ENCODE data around the gene COX7C.
A peak's percentile ranks its signal among the peaks of the same experiment; 100 is the strongest.

Gene COX7C

GRCh38 chr5:86644843-86645242 lies 27.1 kb downstream of the COX7C start:
- H4K91ac ChIP-seq (ENCODE audit: low read depth, low read length, poor library complexity), result no peak overlapping the region
- no CpG with 5 or more reads among the region's 3 CpGs for WGBS, 2 donors (ENCODE audit: extremely low coverage in 2 of 2, insufficient read length in 2 of 2, insufficient replicate concordance in 1 of 2)
- H3K4me2 ChIP-seq (ENCODE audit: insufficient read depth, low read length, poor library complexity, severe bottlenecking), result no peak overlapping the region
- H3K27me3 ChIP-seq (ENCODE audit: control insufficient read depth in 3 of 3, insufficient read depth in 3 of 3, low read depth in 1 of 3, low read length in 3 of 3), result no peaks in the 10 kb centered on the region
- no peak overlapping the region for H3K4me3 ChIP-seq (ENCODE audit: low read length in 2 of 2)
- H3K4ac ChIP-seq (ENCODE audit: low read length), result no peak overlapping the region
- no peaks in the 10 kb centered on the region for H3K36me3 ChIP-seq (replicated peaks in 1 of 2; ENCODE audit: control insufficient read depth in 2 of 2, insufficient read depth in 2 of 2, low read length in 2 of 2)
- H4K8ac ChIP-seq (ENCODE audit: low read depth, low read length), result no peak overlapping the region
- no peak overlapping the region for H2BK5ac ChIP-seq (ENCODE audit: low read length)
- no peak overlapping the region for H3K9ac ChIP-seq (ENCODE audit: low read depth, low read length, poor library complexity)
- no peak for DNase-seq (ENCODE audit: low spot score)
- no peak overlapping the region for H3K14ac ChIP-seq (ENCODE audit: low read length)
- peak overlapping the region; percentile 80 for H2AFZ ChIP-seq (ENCODE audit: low read length)
- no peaks in the 10 kb centered on the region for H3K79me1 ChIP-seq (ENCODE audit: low read depth, low read length)
- no peaks in the 10 kb centered on the region for H3K9me3 ChIP-seq (replicated peaks in 1 of 2; ENCODE audit: control insufficient read depth in 2 of 2, insufficient read depth in 1 of 2, low read depth in 1 of 2, low read length in 2 of 2)
- H3K27ac ChIP-seq (replicated peaks; ENCODE audit: low read length), result no peak overlapping the region
- no peak overlapping the region for H2BK120ac ChIP-seq (ENCODE audit: low read depth, low read length)
- H3K18ac ChIP-seq (ENCODE audit: low read length), result peak overlapping the region; percentile 3
- H2AK5ac ChIP-seq (ENCODE audit: low read depth, low read length), result peak overlapping the region; percentile 56
- peak overlapping the region; percentile 38 for H2BK15ac ChIP-seq (ENCODE audit: low read length)
- H2BK12ac ChIP-seq (ENCODE audit: low read length), result no peak overlapping the region
- peaks cover 2 to 8% of the 10 kb centered on the region in 2 donors for H3K4me1 ChIP-seq (ENCODE audit: control insufficient read depth in 2 of 2, insufficient read depth in 1 of 2, low read depth in 1 of 2, low read length in 2 of 2)
- H3K23ac ChIP-seq (ENCODE audit: low read depth, low read length, poor library complexity), result no peak overlapping the region

GRCh38 chr5:86645885-86646284 lies 28.1 kb downstream of the COX7C start:
- H4K91ac ChIP-seq (ENCODE audit: low read depth, low read length, poor library complexity), result no peak overlapping the region
- no peak overlapping the region for H3K4me3 ChIP-seq (ENCODE audit: low read length in 2 of 2)
- H3K14ac ChIP-seq (ENCODE audit: low read length), result no peak overlapping the region
- H3K4ac ChIP-seq (ENCODE audit: low read length), result no peak overlapping the region
- H2BK5ac ChIP-seq (ENCODE audit: low read length), result no peak overlapping the region
- no peak overlapping the region for H4K8ac ChIP-seq (ENCODE audit: low read depth, low read length)
- no peak overlapping the region for H2BK120ac ChIP-seq (ENCODE audit: low read depth, low read length)
- H2BK12ac ChIP-seq (ENCODE audit: low read length), result no peak overlapping the region
- H3K18ac ChIP-seq (ENCODE audit: low read length), result no peak overlapping the region
- H2AFZ ChIP-seq (ENCODE audit: low read length), result no peak overlapping the region
- no peaks in the 10 kb centered on the region for H3K36me3 ChIP-seq (replicated peaks in 1 of 2; ENCODE audit: control insufficient read depth in 2 of 2, insufficient read depth in 2 of 2, low read length in 2 of 2)
- H2BK15ac ChIP-seq (ENCODE audit: low read length), result no peak overlapping the region
- no peak for DNase-seq (ENCODE audit: low spot score)
- H2AK5ac ChIP-seq (ENCODE audit: low read depth, low read length), result no peak overlapping the region
- H3K27ac ChIP-seq (replicated peaks; ENCODE audit: low read length), result no peak overlapping the region
- H3K4me1 ChIP-seq (ENCODE audit: control insufficient read depth in 2 of 2, insufficient read depth in 1 of 2, low read depth in 1 of 2, low read length in 2 of 2), result peaks cover 2 to 8% of the 10 kb centered on the region in 2 donors
- H3K4me2 ChIP-seq (ENCODE audit: insufficient read depth, low read length, poor library complexity, severe bottlenecking), result no peak overlapping the region
- no peak overlapping the region for H3K9ac ChIP-seq (ENCODE audit: low read depth, low read length, poor library complexity)
- H3K9me3 ChIP-seq (replicated peaks in 1 of 2; ENCODE audit: control insufficient read depth in 2 of 2, insufficient read depth in 1 of 2, low read depth in 1 of 2, low read length in 2 of 2), result no peaks in the 10 kb centered on the region
- no peaks in the 10 kb centered on the region for H3K27me3 ChIP-seq (ENCODE audit: control insufficient read depth in 3 of 3, insufficient read depth in 3 of 3, low read depth in 1 of 3, low read length in 3 of 3)
- H3K79me1 ChIP-seq (ENCODE audit: low read depth, low read length), result no peaks in the 10 kb centered on the region
- H3K23ac ChIP-seq (ENCODE audit: low read depth, low read length, poor library complexity), result no peak overlapping the region

GRCh38 chr5:86646671-86647070 lies 28.9 kb downstream of the COX7C start:
- no peak overlapping the region for H3K4me3 ChIP-seq (ENCODE audit: low read length in 2 of 2)
- H2BK15ac ChIP-seq (ENCODE audit: low read length), result no peak overlapping the region
- H3K27ac ChIP-seq (replicated peaks; ENCODE audit: low read length), result no peak overlapping the region
- no peak overlapping the region for H2AFZ ChIP-seq (ENCODE audit: low read length)
- no peak overlapping the region for H2BK12ac ChIP-seq (ENCODE audit: low read length)
- H4K8ac ChIP-seq (ENCODE audit: low read depth, low read length), result no peak overlapping the region
- no peak overlapping the region for H2BK5ac ChIP-seq (ENCODE audit: low read length)
- no CpG with 5 or more reads among the region's 1 CpG for WGBS, 2 donors (ENCODE audit: extremely low coverage in 2 of 2, insufficient read length in 2 of 2, insufficient replicate concordance in 1 of 2)
- peaks cover 2 to 8% of the 10 kb centered on the region in 2 donors for H3K4me1 ChIP-seq (ENCODE audit: control insufficient read depth in 2 of 2, insufficient read depth in 1 of 2, low read depth in 1 of 2, low read length in 2 of 2)
- no peak overlapping the region for H2AK5ac ChIP-seq (ENCODE audit: low read depth, low read length)
- no peaks in the 10 kb centered on the region for H3K79me1 ChIP-seq (ENCODE audit: low read depth, low read length)
- no peak overlapping the region for H3K14ac ChIP-seq (ENCODE audit: low read length)
- DNase-seq (ENCODE audit: low spot score), result no peak
- no peaks in the 10 kb centered on the region for H3K36me3 ChIP-seq (replicated peaks in 1 of 2; ENCODE audit: control insufficient read depth in 2 of 2, insufficient read depth in 2 of 2, low read length in 2 of 2)
- no peaks in the 10 kb centered on the region for H3K9me3 ChIP-seq (replicated peaks in 1 of 2; ENCODE audit: control insufficient read depth in 2 of 2, insufficient read depth in 1 of 2, low read depth in 1 of 2, low read length in 2 of 2)
- H3K23ac ChIP-seq (ENCODE audit: low read depth, low read length, poor library complexity), result no peak overlapping the region
- H3K9ac ChIP-seq (ENCODE audit: low read depth, low read length, poor library complexity), result no peak overlapping the region
- H3K27me3 ChIP-seq (ENCODE audit: control insufficient read depth in 3 of 3, insufficient read depth in 3 of 3, low read depth in 1 of 3, low read length in 3 of 3), result no peaks in the 10 kb centered on the region
- no peak overlapping the region for H3K4me2 ChIP-seq (ENCODE audit: insufficient read depth, low read length, poor library complexity, severe bottlenecking)
- no peak overlapping the region for H2BK120ac ChIP-seq (ENCODE audit: low read depth, low read length)
- no peak overlapping the region for H3K4ac ChIP-seq (ENCODE audit: low read length)
- H4K91ac ChIP-seq (ENCODE audit: low read depth, low read length, poor library complexity), result no peak overlapping the region
- no peak overlapping the region for H3K18ac ChIP-seq (ENCODE audit: low read length)

- no peaks in the 10 kb centered on the region for H3K79me1 ChIP-seq (ENCODE audit: low read depth, low read length)
- H3K36me3 ChIP-seq (replicated peaks in 1 of 2; ENCODE audit: control insufficient read depth in 2 of 2, insufficient read depth in 2 of 2, low read length in 2 of 2), result no peaks in the 10 kb centered on the region
- H3K4me1 ChIP-seq (ENCODE audit: control insufficient read depth in 2 of 2, insufficient read depth in 1 of 2, low read depth in 1 of 2, low read length in 2 of 2), result no peaks in the 10 kb centered on the region
- no peak overlapping the region for H3K9ac ChIP-seq (ENCODE audit: low read depth, low read length, poor library complexity)
- no peak overlapping the region for H2BK12ac ChIP-seq (ENCODE audit: low read length)
- no peak overlapping the region for H2BK5ac ChIP-seq (ENCODE audit: low read length)
- H4K91ac ChIP-seq (ENCODE audit: low read depth, low read length, poor library complexity), result no peak overlapping the region
- H3K4me3 ChIP-seq (ENCODE audit: low read length in 2 of 2), result no peak overlapping the region
- H3K4ac ChIP-seq (ENCODE audit: low read length), result no peak overlapping the region
- H3K27ac ChIP-seq (replicated peaks; ENCODE audit: low read length), result no peak overlapping the region
- no peak overlapping the region for H2AK5ac ChIP-seq (ENCODE audit: low read depth, low read length)
- H3K27me3 ChIP-seq (ENCODE audit: control insufficient read depth in 3 of 3, insufficient read depth in 3 of 3, low read depth in 1 of 3, low read length in 3 of 3), result no peaks in the 10 kb centered on the region
- no peak overlapping the region for H3K18ac ChIP-seq (ENCODE audit: low read length)
- no peak overlapping the region for H2AFZ ChIP-seq (ENCODE audit: low read length)
- DNase-seq (ENCODE audit: low spot score), result no peak
- H3K23ac ChIP-seq (ENCODE audit: low read depth, low read length, poor library complexity), result no peak overlapping the region
- H4K8ac ChIP-seq (ENCODE audit: low read depth, low read length), result no peak overlapping the region
- WGBS, 2 donors (ENCODE audit: extremely low coverage in 2 of 2, insufficient read length in 2 of 2, insufficient replicate concordance in 1 of 2), result 100% methylated on average over 1 of the region's 3 CpGs; no CpG with 5 or more reads in 1 of the 2 donors
- no peak overlapping the region for H2BK15ac ChIP-seq (ENCODE audit: low read length)
- no peak overlapping the region for H3K4me2 ChIP-seq (ENCODE audit: insufficient read depth, low read length, poor library complexity, severe bottlenecking)
- H2BK120ac ChIP-seq (ENCODE audit: low read depth, low read length), result no peak overlapping the region
- H3K9me3 ChIP-seq (replicated peaks in 1 of 2; ENCODE audit: control insufficient read depth in 2 of 2, insufficient read depth in 1 of 2, low read depth in 1 of 2, low read length in 2 of 2), result no peaks in the 10 kb centered on the region
- H3K14ac ChIP-seq (ENCODE audit: low read length), result no peak overlapping the region
Observed at GRCh38 chr5:86649832-86650505, 32.2 kb downstream of the COX7C start.
